ENCODE measurements around the gene NDUFS6.

NDUFS6 gene

GRCh38 chr5:1865486-1865885 is 64.3 kb downstream of the NDUFS6 start:
- no peak for DNase-seq (ENCODE audit: low spot score)
- no peak for TF ChIP-seq CTCF (conservative IDR thresholded peaks at IDR 0.05; ENCODE audit: low read depth)
- no peak overlapping the region for H3K27ac ChIP-seq
- ChIA-PET POLR2A (ENCODE audit: low non-redundant PET) (no interaction called here), CTCF (no interaction called here)
